ENCODE results near the gene ROMO1. TPM values are rescaled to one million over a fixed set of nuclear protein-coding genes. Genes with fewer than 3 reads are reported as not detected.

Gene ROMO1
- polyA plus RNA-seq, 1 donor from 2014 or later: 514 TPM

DNA sequence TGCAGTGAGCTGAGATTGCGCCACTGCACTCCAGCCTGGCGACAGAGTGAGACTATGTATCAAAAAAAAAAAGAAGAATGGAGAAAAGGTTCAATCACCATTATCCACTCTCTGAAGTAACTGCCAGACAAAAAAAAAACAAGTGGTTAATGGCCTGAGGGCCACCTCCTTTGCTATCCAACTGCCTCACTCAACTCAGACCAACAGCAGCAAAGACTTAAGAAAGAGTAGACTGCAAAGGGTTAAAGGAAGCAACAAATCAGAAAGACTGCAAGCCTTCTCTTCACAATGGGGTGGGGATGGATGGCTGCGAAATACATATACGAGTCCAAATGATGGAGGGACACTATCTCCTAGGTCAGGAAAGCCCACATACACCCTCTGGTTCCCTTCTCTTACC lies 3.2 kb upstream of the ROMO1 start:
- Histone ChIP-seq H4K20me1 (ENCODE audit: insufficient read depth) (no peaks in the 10 kb centered on the region), H3K9me3 (ENCODE audit: low read length) (no peaks in the 10 kb centered on the region), H3K4me3 (ENCODE audit: low read length) (no peak overlapping the region), H3K27me3 (ENCODE audit: insufficient read depth, low read depth, low read length) (no peaks in the 10 kb centered on the region), H3K27ac (ENCODE audit: low read length) (no peak overlapping the region), H2AFZ (ENCODE audit: low read depth, low read length) (no peak overlapping the region), H3K9ac (ENCODE audit: low read length) (no peak overlapping the region), H3K4me2 (ENCODE audit: low read length) (no peak overlapping the region), H3K36me3 (ENCODE audit: insufficient read depth, low read length) (peaks cover under 1% of the 10 kb centered on the region), H3F3A (ENCODE audit: insufficient read depth, low read length, poor library complexity, severe bottlenecking) (peaks cover 4% of the 10 kb centered on the region), H3K9me2 (ENCODE audit: insufficient read depth, low read length) (no peaks in the 10 kb centered on the region), H3K79me2 (replicated peaks; ENCODE audit: insufficient read depth, low read length) (peaks cover 14% of the 10 kb centered on the region)
- no peak for TF ChIP-seq EZH2 (IDR thresholded peaks at IDR 0.05; ENCODE audit: borderline replicate concordance, insufficient read depth, low read length, poor library complexity, severe bottlenecking)
- TF ChIP-seq, protein P1, sequence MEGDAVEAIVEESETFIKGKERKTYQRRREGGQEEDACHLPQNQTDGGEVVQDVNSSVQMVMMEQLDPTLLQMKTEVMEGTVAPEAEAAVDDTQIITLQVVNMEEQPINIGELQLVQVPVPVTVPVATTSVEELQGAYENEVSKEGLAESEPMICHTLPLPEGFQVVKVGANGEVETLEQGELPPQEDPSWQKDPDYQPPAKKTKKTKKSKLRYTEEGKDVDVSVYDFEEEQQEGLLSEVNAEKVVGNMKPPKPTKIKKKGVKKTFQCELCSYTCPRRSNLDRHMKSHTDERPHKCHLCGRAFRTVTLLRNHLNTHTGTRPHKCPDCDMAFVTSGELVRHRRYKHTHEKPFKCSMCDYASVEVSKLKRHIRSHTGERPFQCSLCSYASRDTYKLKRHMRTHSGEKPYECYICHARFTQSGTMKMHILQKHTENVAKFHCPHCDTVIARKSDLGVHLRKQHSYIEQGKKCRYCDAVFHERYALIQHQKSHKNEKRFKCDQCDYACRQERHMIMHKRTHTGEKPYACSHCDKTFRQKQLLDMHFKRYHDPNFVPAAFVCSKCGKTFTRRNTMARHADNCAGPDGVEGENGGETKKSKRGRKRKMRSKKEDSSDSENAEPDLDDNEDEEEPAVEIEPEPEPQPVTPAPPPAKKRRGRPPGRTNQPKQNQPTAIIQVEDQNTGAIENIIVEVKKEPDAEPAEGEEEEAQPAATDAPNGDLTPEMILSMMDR (IDR thresholded peaks at IDR 0.05; ENCODE audit: poor library complexity, severe bottlenecking): no peak
- TF ChIP-seq RAD21 (conservative IDR thresholded peaks at IDR 0.05): no peak
- no peak for TF ChIP-seq MXI1 (conservative IDR thresholded peaks at IDR 0.05; ENCODE audit: poor library complexity, severe bottlenecking)
- no peak for TF ChIP-seq EP300 (conservative IDR thresholded peaks at IDR 0.05; ENCODE audit: poor library complexity, severe bottlenecking)
- no peak for TF ChIP-seq POLR2AphosphoS5 (IDR thresholded peaks at IDR 0.05)
- TF ChIP-seq, protein P2, sequence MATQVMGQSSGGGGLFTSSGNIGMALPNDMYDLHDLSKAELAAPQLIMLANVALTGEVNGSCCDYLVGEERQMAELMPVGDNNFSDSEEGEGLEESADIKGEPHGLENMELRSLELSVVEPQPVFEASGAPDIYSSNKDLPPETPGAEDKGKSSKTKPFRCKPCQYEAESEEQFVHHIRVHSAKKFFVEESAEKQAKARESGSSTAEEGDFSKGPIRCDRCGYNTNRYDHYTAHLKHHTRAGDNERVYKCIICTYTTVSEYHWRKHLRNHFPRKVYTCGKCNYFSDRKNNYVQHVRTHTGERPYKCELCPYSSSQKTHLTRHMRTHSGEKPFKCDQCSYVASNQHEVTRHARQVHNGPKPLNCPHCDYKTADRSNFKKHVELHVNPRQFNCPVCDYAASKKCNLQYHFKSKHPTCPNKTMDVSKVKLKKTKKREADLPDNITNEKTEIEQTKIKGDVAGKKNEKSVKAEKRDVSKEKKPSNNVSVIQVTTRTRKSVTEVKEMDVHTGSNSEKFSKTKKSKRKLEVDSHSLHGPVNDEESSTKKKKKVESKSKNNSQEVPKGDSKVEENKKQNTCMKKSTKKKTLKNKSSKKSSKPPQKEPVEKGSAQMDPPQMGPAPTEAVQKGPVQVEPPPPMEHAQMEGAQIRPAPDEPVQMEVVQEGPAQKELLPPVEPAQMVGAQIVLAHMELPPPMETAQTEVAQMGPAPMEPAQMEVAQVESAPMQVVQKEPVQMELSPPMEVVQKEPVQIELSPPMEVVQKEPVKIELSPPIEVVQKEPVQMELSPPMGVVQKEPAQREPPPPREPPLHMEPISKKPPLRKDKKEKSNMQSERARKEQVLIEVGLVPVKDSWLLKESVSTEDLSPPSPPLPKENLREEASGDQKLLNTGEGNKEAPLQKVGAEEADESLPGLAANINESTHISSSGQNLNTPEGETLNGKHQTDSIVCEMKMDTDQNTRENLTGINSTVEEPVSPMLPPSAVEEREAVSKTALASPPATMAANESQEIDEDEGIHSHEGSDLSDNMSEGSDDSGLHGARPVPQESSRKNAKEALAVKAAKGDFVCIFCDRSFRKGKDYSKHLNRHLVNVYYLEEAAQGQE (IDR thresholded peaks at IDR 0.05; ENCODE audit: borderline replicate concordance): no peak
- no peak for TF ChIP-seq TAF1 (IDR thresholded peaks at IDR 0.05; ENCODE audit: low read depth)
- no peak for TF ChIP-seq SMC3 (conservative IDR thresholded peaks at IDR 0.05; ENCODE audit: poor library complexity)

DNA sequence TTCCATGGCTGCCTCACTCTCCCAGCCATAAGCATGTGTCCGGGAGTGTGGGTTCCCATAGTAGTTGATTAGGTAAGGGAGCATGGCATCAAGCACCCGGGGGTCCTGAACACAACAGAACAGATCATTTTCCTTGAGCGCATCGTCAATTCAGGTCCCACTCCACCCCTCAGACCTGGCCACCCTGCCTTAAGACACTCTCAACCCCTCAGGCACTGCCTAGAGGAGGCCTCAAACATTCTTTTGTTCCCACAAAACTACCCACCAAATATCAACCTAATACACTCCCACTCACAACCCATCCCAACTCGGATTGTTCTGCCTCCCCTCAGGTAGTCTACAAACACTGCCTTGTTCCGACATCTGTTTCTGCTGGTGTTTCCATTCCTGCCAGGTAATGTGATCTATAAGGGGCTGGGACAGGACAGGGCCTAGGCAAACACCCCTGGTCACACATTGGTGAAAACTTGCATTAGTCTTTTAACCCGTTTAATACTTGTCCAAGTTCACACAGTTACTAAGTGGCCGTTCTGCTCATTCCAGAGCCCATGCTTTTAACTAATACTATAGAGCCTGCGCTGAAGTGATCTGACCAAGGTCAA lies 1.4 kb upstream of the ROMO1 start:
- Histone ChIP-seq H3F3A (ENCODE audit: insufficient read depth, low read length, poor library complexity, severe bottlenecking) (peaks cover 10% of the 10 kb centered on the region), H3K4me2 (ENCODE audit: low read length) (peak overlapping the region; percentile 90), H2AFZ (ENCODE audit: low read depth, low read length) (no peak overlapping the region), H3K9ac (ENCODE audit: low read length) (peak overlapping the region; percentile 83), H3K9me2 (ENCODE audit: insufficient read depth, low read length) (no peaks in the 10 kb centered on the region), H3K27ac (ENCODE audit: low read length) (peak overlapping the region; percentile 79), H3K36me3 (ENCODE audit: insufficient read depth, low read length) (peaks cover 5% of the 10 kb centered on the region), H3K27me3 (ENCODE audit: insufficient read depth, low read depth, low read length) (no peaks in the 10 kb centered on the region), H3K4me3 (ENCODE audit: low read length) (peak overlapping the region; percentile 79), H3K79me2 (replicated peaks; ENCODE audit: insufficient read depth, low read length) (peaks cover 14% of the 10 kb centered on the region), H4K20me1 (ENCODE audit: insufficient read depth) (no peaks in the 10 kb centered on the region), H3K9me3 (ENCODE audit: low read length) (no peaks in the 10 kb centered on the region)
- TF ChIP-seq POLR2AphosphoS5 (IDR thresholded peaks at IDR 0.05): no peak
- TF ChIP-seq EZH2 (IDR thresholded peaks at IDR 0.05; ENCODE audit: borderline replicate concordance, insufficient read depth, low read length, poor library complexity, severe bottlenecking): no peak
- TF ChIP-seq TAF1 (IDR thresholded peaks at IDR 0.05; ENCODE audit: low read depth): no peak
- TF ChIP-seq, protein P2 (IDR thresholded peaks at IDR 0.05; ENCODE audit: borderline replicate concordance): no peak

All from neural cell (in vitro differentiated cells).